Upper lobe of left lung (tissue), 4 donors: ENCODE measurements around the gene FSTL5.

Experiments
- CTCF ChIP-seq, 6 experiments: fragments of 450-650 bp in 4 of 6; fragments of 200-600 bp in 2 of 6; sonication (generic) in 2 of 6; IDR thresholded peaks; one replicate each; pipeline ENCODE4 v1.5.1; 2016 to 2019; ENCODE audit warnings: antibody characterized with exemption in 6 of 6
- POLR2A ChIP-seq, 4 donors: fragments of 450-650 bp; IDR thresholded peaks; one replicate each; pipeline ENCODE4 v1.5.1; 2016 to 2017; ENCODE audit warnings: antibody characterized with exemption in 4 of 4, mild to moderate bottlenecking in 2 of 4

GRCh38 chr4:162056990-162057389, 106.8 kb downstream of the FSTL5 start:
- TF ChIP-seq POLR2A (IDR thresholded peaks at IDR 0.05) (no peak), CTCF (IDR thresholded peaks at IDR 0.05) (no peak)
